Measurements from ENCODE around the gene HEXD. TPM values are rescaled to one million over a fixed set of nuclear protein-coding genes. Genes with fewer than 3 reads are reported as not detected.

HEXD gene
- total RNA-seq, 4 donors from 2014 or later, result 15.9 to 53.7 (median 39.8) TPM

- H3K4me3 ChIP-seq, result no peak overlapping the region
- TF ChIP-seq CTCF (IDR thresholded peaks at IDR 0.05) (no peak), POLR2A (IDR thresholded peaks at IDR 0.05) (no peak)
- H3K27ac ChIP-seq, result no peak overlapping the region
- H3K4me1 ChIP-seq, result no peaks in the 10 kb centered on the region
- no peaks in the 10 kb centered on the region for H3K36me3 ChIP-seq
- no peak for DNase-seq
- no peaks in the 10 kb centered on the region for H3K9me3 ChIP-seq
- no peaks in the 10 kb centered on the region for H3K27me3 ChIP-seq
- intact Hi-C loops (cut with DNase I; ENCODE audit: low total_unique reads), result no loop called here
These were observed 14.2 kb upstream of the HEXD start for GRCh38 chr17:82403662-82404660.

GRCh38 chr17:82405051-82405450, 13.1 kb upstream of the HEXD start:
- TF ChIP-seq CTCF (IDR thresholded peaks at IDR 0.05) (no peak), POLR2A (IDR thresholded peaks at IDR 0.05) (no peak)
- no peak overlapping the region for H3K4me3 ChIP-seq
- no peaks in the 10 kb centered on the region for H3K36me3 ChIP-seq
- intact Hi-C loops (cut with DNase I; ENCODE audit: low total_unique reads), result no loop called here
- DNase-seq, result no peak
- no peak overlapping the region for H3K27ac ChIP-seq
- no peaks in the 10 kb centered on the region for H3K27me3 ChIP-seq
- H3K9me3 ChIP-seq, result no peaks in the 10 kb centered on the region
- no peaks in the 10 kb centered on the region for H3K4me1 ChIP-seq

- TF ChIP-seq CTCF (IDR thresholded peaks at IDR 0.05), result no peak
- no peaks in the 10 kb centered on the region for H3K4me1 ChIP-seq
- H3K27me3 ChIP-seq, result no peaks in the 10 kb centered on the region
- no peak overlapping the region for H3K27ac ChIP-seq
- DNase-seq, result no peak
- H3K9me3 ChIP-seq, result no peaks in the 10 kb centered on the region
- intact Hi-C loops (cut with DNase I; ENCODE audit: low total_unique reads), result no loop called here
- H3K4me3 ChIP-seq, result no peak overlapping the region
- H3K36me3 ChIP-seq, result no peaks in the 10 kb centered on the region
These were observed 11.9 kb upstream of the HEXD start for GRCh38 chr17:82406131-82406671.

- Histone ChIP-seq H3K27ac (no peak overlapping the region), H3K4me3 (no peak overlapping the region), H3K9me3 (no peaks in the 10 kb centered on the region), H3K36me3 (no peaks in the 10 kb centered on the region), H3K27me3 (no peaks in the 10 kb centered on the region), H3K4me1 (no peaks in the 10 kb centered on the region)
- intact Hi-C loops (cut with DNase I; ENCODE audit: low total_unique reads), result no loop called here
- no peak for DNase-seq
- TF ChIP-seq POLR2A (IDR thresholded peaks at IDR 0.05) (no peak), CTCF (IDR thresholded peaks at IDR 0.05) (no peak)
These were observed 10.9 kb upstream of the HEXD start for GRCh38 chr17:82407255-82407654.

- H3K4me1 ChIP-seq, result no peaks in the 10 kb centered on the region
- no peaks in the 10 kb centered on the region for H3K9me3 ChIP-seq
- no peaks in the 10 kb centered on the region for H3K36me3 ChIP-seq
- H3K27me3 ChIP-seq, result no peaks in the 10 kb centered on the region
- no peak overlapping the region for H3K27ac ChIP-seq
- no peak for TF ChIP-seq CTCF (IDR thresholded peaks at IDR 0.05)
- no peak overlapping the region for H3K4me3 ChIP-seq
- DNase-seq, result no peak
- intact Hi-C loops (cut with DNase I; ENCODE audit: low total_unique reads), result no loop called here
These were observed 9.7 kb upstream of the HEXD start for GRCh38 chr17:82408288-82408937.

Measured in uterus (tissue), 4 donors.